Cerebellar nuclear complex (tissue), 1 donor: ENCODE results near the gene GGCX.
"Not testable (repeated sequence)": the region's sequence is repeated elsewhere in the genome, so short reads cannot be mapped to it uniquely, and the experiment has no call there.

ENCODE experiments used
- DNase-seq, 2 experiments: peaks; one replicate each; lab custom pipeline; 2025; lab: John Stamatoyannopoulos, UW

Gene GGCX

DNA sequence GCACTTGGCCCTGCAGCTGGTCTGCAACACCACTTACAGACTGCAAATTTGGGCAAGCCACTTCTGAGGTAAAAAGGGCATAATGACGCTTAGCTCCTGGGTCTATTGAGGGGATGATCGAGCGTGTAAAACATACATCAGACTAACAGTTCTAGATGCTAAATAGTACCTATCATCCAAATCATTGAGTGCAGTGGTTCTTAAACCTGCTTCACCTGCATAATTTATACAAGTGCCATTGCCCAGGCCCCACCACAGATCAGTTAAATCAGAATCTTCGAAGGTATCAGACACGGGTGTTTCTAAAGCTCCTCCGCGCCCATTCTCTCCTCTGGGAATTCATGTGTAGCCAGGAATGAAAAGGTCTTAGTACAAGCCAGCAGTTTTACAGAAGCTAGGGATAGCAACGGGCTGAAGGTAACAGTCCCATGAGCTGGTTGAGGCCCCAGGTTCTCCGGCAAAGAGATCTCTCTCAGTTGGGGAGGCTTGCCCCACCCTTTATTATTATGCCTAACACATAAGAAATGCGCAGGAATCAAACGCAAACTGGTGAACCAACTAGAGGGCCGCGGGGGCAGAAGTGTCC lies 33.5 kb upstream of the GGCX start:
- DNase-seq, result no peak

DNA sequence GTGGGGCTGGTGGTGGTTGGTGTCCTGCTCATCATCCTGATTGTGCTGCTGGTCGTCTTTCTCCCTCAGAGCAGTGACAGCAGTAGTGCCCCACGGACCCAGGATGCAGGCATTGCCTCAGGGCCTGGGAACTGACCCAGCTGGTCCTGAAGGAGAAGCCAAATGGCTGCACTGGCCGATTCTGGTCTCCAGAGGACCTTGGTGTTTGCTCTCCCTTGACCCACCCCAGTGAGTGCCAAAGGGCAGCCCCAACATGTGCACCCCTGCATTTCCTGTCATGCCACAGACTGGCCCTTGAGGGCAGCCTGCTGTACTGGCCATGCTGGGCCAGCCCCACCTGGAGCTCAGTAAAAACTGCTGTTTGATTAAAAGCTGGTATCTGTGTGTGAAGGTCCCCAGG lies 31.7 kb upstream of the GGCX start:
- DNase-seq, result no peak

DNA sequence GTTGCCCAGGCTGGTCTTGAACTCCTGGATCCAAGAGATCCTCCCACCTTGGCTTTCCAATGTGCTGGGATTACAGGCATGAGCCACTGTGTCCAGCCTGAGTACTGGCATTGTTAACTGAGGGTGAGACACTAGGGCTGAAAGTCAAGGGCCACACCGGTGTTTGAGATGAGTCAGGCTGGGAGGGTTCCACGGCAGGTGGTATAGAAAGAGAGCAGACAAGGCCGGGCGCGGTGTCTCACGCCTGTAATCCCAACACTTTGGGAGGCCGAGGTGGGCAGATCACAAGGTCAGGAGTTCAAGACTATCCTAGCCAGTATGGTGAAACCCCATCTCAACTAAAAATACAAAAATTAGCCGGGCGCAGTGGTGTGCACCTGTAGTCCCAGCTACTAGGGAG lies 31.0 kb upstream of the GGCX start:
- DNase-seq, result not testable (repeated sequence)

DNA sequence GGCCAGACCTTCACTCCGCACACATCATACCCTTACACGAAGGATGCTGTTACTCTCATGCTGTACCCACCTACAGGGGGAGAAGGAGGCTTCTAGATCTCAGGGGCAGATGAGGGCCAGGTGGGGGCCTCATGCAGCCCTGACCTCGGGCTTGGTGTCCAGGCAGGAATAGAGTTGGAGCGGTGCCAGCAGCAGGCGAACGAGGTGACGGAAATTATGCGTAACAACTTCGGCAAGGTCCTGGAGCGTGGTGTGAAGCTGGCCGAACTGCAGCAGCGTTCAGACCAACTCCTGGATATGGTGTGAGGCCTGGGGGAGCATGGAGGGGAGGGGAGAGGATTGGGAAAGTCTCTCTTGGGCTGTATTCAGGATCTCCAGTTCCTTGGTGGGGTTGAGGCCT lies 30.3 kb upstream of the GGCX start:
- DNase-seq, result no peak

DNA sequence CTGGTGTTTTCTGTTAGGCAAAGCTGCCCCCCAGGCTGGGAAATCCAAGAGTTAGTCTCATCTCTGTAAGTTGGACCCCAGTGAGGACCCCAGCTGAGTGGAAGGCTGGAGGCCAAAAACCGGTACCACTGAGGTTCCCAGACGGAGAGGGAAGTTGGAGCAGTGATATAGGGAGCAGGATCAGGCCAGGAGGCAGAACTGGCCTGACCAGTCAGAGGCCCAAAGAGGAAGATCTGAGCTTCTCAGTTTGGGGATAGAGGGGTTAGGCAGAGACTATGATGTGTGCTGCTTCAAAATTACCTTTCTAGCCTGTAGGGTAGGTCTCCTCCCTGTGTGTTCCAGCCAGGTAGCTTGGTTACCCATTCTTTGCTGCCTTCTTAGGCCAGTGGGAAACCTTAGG lies 29.7 kb upstream of the GGCX start:
- DNase-seq, result no peak

- DNase-seq, result no peak
Measured at GRCh38 chr2:85589982-85590791, 28.9 kb upstream of the GGCX start.

DNA sequence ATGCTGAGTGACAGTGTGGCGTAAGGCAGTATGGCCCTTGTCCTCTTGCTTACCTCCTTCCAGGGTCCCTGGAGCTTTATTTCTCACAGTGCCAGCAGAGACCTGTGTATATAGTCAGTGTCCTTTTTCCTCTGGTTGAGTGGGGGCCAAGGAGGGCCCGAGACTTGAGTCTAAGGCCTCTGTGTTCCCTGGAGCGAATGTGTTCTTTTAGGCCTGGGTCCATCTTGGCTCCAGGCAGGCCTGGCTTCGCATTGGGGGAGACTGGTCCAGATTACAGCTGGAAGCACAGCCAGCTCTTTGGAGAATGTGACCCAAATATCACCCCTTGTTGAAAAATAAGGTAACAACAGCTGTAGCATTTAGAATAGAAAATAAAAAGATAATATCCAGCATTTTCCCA lies 27.9 kb upstream of the GGCX start:
- DNase-seq, result no peak

DNA sequence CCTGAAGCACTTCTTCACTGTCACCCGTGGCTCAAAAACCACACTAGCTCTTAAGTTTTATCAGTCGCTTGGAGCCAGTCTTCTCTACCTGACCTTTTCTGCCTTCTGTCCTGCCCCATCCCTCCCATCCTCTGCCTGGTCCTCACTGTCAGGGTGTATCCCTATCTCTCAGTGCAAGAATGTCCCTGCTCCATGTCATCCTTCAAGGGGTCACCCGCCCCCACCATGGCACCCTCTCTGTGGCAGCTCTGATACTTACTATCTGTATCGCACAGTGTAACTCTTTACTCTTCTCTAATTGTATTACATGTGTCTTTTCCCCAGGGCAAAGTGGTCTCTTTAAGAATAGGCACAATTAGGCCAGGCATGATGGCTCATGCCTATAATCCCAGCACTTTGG lies 27.4 kb upstream of the GGCX start:
- no peak for DNase-seq

DNA sequence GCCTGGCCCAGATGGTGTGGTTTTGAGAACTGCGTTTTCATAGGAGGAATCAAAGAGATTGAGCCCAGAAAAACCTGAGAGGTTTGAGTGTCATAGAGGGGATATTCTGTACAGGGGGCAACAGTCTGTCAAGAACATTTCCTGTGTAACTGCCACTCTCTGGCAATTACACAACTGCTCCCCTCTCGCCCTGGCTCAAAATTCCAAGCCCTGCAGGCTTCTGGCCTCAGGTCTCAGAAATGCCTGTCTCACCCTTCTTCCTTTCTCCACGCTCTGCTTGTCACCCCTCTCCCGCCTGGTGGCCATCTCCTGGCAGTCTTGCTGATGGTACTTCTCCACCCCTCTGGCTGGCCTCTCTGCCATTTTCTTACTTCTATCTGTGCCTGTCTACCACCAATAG lies 26.9 kb upstream of the GGCX start:
- no peak for DNase-seq

- no peak for DNase-seq
Measured at GRCh38 chr2:85585781-85586105, 24.4 kb upstream of the GGCX start.

DNA sequence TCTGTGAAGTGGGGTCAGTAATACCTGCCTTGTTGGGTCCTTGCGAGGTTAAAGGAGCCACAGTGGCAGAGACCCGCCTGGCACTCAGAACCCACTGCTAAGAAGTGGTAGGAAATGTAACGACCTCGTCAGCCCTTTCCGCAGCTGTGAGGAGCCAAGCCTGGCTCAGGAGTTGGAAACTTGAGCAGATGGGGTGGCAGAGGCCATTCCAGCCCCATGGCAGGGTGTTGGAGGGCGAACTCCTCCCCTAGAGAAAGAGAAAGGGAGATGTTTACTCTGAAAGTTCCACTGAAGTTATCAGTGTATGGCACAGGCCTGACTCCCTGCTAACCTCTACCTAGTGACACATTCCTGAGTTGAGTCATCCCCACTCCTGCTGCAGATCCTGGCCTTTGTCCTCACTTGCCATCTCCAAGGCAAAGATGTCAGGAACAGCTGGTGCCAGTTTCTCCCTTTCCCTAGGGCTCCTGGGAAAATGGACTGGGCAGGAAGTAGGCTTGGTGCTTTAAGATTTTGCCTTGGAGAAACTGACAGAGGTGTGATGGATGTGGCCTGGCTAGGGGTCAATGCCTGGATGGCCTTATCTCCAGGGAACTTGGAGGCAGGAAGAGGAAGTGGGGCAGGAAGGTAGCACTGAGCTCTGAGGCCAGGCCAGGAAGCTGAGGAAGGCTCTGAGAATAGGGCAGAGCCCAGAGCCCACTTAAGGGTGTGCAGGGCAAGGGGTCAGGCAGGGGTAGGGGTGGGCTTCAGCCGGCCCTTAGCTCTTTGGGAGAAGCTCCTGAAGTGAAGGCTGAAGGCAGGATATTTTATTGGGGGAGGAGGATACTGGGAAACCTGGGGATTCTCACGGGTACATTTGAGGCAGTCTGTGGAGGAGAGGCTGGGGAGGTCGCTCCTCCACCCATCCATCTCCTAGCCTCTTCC lies 23.8 kb upstream of the GGCX start:
- DNase-seq, result no peak

DNA sequence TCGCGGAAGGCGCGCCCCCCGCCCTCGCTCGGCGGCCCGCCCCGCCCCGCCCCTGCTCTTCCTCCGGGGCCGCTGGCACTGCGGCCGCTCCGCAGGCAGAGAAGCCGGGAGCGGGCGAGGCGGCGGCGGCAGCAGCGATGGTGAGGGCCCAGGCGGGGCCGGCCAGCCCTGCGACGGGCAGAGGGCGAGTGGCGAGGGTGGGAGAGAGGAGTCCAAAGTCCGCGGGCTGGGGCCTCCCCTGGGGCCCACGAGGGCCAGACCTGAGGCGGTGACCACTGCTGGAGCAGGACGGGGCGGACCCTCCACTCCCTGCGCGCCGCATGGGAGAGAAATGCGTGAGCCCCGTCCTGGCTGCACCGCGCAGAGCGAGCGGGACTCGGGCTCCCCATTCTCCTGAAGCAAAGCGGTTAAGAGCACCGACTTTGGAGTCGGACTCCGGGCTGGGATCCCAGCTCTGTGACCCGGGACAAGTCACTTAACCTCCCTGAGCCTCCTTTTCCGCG lies 23.1 kb upstream of the GGCX start, which contains the start of gene VAMP5:
VAMP5 (plus strand) TSS at position 78 of the 503 bp plus-strand sequence; CDS start at position 138, 60 bp downstream.
- no peak for DNase-seq

GRCh38 chr2:85583667-85584353 lies 22.5 kb upstream of the GGCX start:
- no peak for DNase-seq

DNA sequence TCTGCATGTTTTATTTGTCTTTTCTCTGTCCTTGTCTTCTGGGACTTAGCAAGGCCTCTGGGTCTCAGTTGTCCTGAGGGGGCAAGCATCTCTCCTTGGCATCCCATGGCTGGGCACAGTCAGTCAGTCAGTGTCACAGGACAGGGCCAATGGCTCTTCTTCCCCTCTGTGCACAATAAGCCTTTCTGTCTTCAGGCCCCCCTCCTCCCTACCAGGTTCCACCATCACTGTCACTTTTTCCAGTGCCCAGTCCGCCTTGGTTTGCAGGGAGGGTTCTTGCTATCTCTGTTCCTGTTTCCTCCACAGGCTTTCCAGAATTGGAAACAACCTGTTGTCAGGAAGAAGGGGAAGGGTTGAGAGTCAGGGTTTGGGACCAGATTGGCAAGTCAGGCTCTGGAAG lies 21.2 kb upstream of the GGCX start:
- no peak for DNase-seq

DNA sequence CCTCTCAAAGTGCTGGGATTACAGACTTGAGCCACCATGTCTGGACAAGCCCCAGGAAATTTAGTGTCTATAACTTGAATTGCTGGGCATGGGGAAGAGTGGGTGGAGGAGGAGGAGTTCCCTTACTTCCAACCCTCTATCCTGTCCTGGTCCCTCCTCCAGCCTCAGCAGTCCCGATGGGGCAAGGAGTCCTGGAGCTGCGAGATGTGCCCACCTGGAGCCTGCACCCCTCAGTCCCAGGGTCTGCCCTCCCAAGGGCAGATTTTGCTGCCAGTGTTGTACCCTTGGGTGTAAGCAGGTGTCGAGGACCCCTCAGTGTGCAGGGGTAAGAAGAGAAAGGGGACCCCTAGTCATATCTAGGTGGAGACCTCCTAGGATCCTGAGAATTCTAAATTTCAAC lies 18.9 kb upstream of the GGCX start:
- no peak for DNase-seq

GRCh38 chr2:85579266-85579935 lies 18.1 kb upstream of the GGCX start:
- DNase-seq, result no peak

DNA sequence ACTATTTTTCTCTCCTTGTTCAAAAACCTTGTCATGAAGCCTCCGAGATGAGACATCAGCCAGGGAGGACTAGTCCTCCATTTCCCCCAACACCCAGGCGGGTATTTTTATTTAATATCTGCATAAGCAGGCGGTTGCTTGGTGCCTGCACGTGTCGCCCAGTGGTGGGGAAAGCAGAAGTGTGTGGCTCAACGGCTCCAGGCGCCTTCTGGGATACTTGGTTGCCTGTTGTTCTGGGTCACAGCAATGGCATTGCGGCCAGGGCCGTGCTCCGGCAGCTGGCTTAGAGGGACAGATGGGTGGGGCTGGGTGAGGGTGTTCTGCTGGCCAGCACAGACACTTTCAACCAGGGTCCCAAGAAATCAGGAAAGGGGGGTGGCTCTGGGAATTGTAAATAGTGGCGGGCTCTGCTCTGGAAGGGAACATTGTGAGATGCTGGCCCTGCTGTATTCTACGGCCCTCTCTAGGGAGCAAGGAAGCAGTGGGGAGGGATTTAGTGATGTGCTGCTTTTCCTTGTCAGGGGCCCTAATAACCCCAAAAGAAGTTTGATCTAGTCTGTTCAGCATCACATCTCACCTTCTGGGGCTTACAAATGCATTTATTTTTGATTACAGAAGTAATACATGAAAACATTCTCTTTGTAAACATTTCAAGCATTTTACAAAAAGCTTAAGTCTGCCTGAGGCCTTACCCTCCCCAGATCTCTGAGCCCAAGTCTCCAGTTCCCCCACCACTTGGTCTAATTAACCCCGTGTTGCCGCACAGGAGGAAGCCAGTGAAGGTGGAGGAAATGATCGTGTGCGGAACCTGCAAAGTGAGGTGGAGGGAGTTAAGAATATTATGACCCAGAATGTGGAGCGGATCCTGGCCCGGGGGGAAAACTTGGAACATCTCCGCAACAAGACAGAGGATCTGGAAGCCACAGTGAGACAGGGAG lies 17.2 kb upstream of the GGCX start:
- no peak for DNase-seq

DNA sequence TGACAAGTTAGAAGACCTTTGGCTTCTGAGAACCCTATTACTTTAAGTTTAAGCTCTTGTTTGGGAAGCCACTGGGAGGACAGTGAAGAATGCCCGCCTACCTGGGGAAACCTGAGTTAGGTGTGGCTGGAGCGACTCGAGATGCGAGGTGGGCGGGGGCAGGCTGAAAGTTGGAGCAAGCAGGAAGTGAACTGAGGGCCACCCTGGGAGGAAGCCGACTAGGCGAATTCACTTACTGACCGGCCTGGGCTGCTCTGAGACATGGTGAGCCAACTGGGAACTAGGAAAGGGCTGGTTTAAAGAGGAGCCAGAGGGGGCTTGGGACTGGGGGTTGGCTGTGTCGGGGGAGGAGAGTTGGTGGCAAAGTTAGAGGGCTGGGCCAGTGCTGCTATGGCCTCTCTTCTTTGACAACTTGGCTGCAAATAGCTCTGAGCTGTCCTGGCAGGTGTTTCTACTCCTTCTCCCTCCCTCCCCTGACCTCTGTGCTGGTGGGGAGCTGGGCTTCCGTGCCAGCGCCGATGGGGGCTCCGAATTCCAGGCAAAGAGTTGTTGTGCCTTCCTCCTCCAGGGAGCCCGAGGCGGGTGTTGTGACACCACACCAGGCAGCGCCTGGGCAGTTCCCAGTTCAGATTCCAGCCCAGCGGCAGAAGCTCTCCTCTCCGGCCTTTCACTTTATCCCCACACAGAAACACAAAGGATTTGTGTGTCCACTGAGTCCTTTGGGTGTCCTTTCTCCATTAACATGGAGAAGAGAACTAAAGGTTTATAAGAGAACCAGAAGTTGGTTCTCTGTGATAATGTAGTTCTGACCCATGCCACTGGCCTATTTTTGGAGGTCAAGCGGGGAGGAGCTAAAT lies 16.3 kb upstream of the GGCX start, which contains the start of gene VAMP8:
VAMP8 (plus strand) TSS at position 201 of the 857 bp plus-strand sequence; CDS start at position 262, 61 bp downstream.
- no peak for DNase-seq

DNA sequence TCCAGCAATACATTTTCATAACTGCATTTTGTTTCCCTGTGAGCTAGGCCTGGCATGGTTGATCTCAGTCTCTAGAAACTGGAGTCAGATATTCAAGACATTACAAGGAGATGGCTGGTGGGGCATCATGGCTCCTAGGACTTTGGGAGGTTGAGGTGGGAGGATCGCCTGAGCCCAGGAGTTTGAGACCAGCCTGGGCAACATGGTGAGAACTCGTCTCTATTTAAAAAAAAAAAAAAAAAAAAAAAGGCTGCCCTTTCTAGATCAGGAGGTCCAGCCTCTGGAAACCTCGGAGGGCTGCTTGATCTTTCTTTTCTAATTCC lies 15.7 kb upstream of the GGCX start:
- no peak for DNase-seq
